ENCODE data around the gene TMEM132C. TPM values are rescaled to one million over a fixed set of nuclear protein-coding genes. Genes with fewer than 3 reads are reported as not detected.

Gene TMEM132C
- total and polyA plus RNA-seq, 2 of the 8 experiments (the other 6 are each of a cell fraction or from before 2014, with no cell fraction given): 0.23 to 0.76 TPM

- TF ChIP-seq SIN3A (conservative IDR thresholded peaks at IDR 0.05 in 1 of 2, IDR thresholded peaks at IDR 0.05 in 1 of 2; ENCODE audit: low read depth in 1 of 2, low read length in 2 of 2) (no peak), USF2 (IDR thresholded peaks at IDR 0.05; ENCODE audit: low read length) (no peak), SRF (IDR thresholded peaks at IDR 0.05; ENCODE audit: low read depth, low read length) (no peak), SP2 (IDR thresholded peaks at IDR 0.05; ENCODE audit: low read length) (no peak)
Observed at GRCh38 chr12:128325646-128326045, 58.7 kb downstream of the TMEM132C start (continued).
